ENCODE measurements around the gene ANKRD26. TPM values are rescaled to one million over a fixed set of nuclear protein-coding genes. Genes with fewer than 3 reads are reported as not detected.

Gene ANKRD26
- total and polyA plus RNA-seq, 3 experiments from 2014 or later = 2.4 to 9.7 (median 9.5) TPM

DNA sequence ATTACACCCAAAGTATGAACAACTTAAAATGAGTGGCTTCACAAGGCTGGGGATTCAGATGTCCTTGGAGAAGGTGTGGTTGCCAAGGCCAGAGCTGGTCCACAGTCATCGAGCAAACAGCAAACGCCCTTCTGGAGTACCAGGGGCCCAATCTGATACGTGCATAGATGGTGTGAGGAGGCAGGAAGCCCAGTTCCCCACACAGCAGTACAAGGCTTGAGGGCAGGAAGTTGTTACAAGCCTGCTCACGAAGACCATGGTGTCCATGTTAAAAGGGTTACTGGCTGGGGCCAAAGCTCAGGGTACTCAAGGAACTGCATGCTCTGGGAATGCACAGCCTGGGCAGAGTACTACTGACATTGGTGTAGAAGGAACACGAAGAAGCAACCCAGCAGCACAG, 4.6 kb upstream of the ANKRD26 start:
- Mint-ChIP-seq H3K36me3 (peaks cover 6 to 18% (median 6%) of the 10 kb centered on the region in 3 donors), H3K27me3 (peaks cover 0 to 6% of the 10 kb centered on the region in 2 donors), H3K4me1 (peaks cover 36 to 48% (median 42%) of the 10 kb centered on the region in 3 donors), H3K9me3 (peaks cover 0 to 3% (median 0%) of the 10 kb centered on the region in 5 donors), H3K27ac (peak overlapping the region; percentile 63 to 86 (median 78)), H3K4me3 (no peak overlapping the region)
- no peaks in the 10 kb centered on the region for H3K27me3 ChIP-seq (ENCODE audit: insufficient read depth, low read length, poor library complexity, severe bottlenecking)
- no peak overlapping the region for H3K4me3 ChIP-seq (ENCODE audit: low read length)
- CTCF ChIA-PET = no interaction called here
- no peaks in the 10 kb centered on the region for H3K9me3 ChIP-seq (ENCODE audit: low read length)
- DNase-seq = peak in 2 of 5 donors; percentile 9 to 11
- peaks cover 24% of the 10 kb centered on the region for H3K4me1 ChIP-seq (ENCODE audit: insufficient read depth, low read length)
- H3K36me3 ChIP-seq (ENCODE audit: insufficient read depth, low read length) = no peaks in the 10 kb centered on the region
- POLR2A ChIA-PET = no interaction called here
- no peak overlapping the region for H3K27ac ChIP-seq (ENCODE audit: low read depth, low read length)

DNA sequence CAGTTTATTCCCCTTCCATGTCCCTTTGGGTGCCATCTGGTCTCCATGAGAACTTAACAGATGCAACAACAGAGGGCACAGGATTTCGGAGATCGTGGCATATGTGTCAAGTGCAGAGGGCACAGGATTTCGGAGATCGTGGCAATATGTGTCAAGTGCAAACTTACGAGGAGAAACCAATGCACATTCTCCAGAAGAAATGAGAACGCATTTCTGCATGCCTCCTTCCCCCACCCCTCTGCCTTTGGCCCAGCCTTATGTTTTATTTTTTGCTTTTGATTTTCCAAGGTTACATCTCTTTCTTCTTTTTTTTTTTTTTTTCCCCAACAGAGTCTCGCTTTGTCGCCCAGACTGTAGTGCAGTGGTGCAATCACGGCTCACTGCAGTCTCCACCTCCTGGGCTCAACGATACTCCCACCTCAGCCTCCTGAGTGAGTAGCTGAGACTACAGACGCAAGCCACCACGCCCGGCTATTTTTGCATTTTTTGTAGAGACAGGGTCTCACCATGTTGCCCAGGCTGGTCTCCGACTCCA, 586 bp upstream of the ANKRD26 start:
- POLR2A ChIA-PET = interaction anchor here (0.6 to 1.4 kb wide), 2 partner anchors 53 to 56 kb away, joined by 3 to 8 read pairs; partner anchors contain the start of gene YME1L1
- H3K4me1 ChIP-seq (ENCODE audit: insufficient read depth, low read length) = peaks cover 30% of the 10 kb centered on the region
- H3K27ac ChIP-seq (ENCODE audit: low read depth, low read length) = peak overlapping the region; percentile 76
- Mint-ChIP-seq H3K36me3 (peaks cover 0 to 8% (median 0%) of the 10 kb centered on the region in 3 donors), H3K4me1 (peaks cover 42 to 55% (median 54%) of the 10 kb centered on the region in 3 donors), H3K4me3 (peak overlapping the region; percentile 90 to 98 (median 93)), H3K27ac (peak overlapping the region; percentile 92 to 98 (median 95)), H3K27me3 (peaks cover 0 to 6% of the 10 kb centered on the region in 2 donors), H3K9me3 (peaks cover 0 to 3% (median 0%) of the 10 kb centered on the region in 5 donors)
- peak overlapping the region; percentile 77 for H3K4me3 ChIP-seq (ENCODE audit: low read length)
- peak; percentile 5 to 57 (median 36) for DNase-seq
- no peaks in the 10 kb centered on the region for H3K36me3 ChIP-seq (ENCODE audit: insufficient read depth, low read length)
- no peaks in the 10 kb centered on the region for H3K27me3 ChIP-seq (ENCODE audit: insufficient read depth, low read length, poor library complexity, severe bottlenecking)
- CTCF ChIA-PET = no interaction called here
- no peaks in the 10 kb centered on the region for H3K9me3 ChIP-seq (ENCODE audit: low read length)

DNA sequence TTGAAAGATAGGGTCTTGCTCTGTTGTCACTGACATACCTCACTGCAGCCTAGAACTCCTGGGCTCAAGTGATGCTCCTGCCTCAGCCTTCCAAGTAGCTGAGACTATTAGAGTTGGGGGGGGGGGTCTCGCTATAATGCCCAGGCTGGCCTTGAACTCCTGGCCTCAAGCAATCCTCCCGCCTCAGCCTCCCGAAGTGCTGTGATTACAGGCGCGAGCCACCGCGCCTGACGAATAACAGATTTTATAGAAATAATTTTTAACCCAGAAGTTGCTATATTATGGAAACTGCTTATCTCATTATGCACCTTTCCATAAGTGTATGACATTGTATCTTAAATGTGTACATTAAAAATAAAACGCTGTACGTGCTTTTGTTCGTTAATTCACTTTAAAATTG, 846 bp downstream of the ANKRD26 start:
- Mint-ChIP-seq H3K27me3 (peaks cover 0 to 6% of the 10 kb centered on the region in 2 donors), H3K36me3 (peaks cover 0 to 8% (median 0%) of the 10 kb centered on the region in 3 donors), H3K27ac (peak overlapping the region in 7 of 8 donors; percentile 92 to 98 (median 95)), H3K4me3 (peak overlapping the region; percentile 90 to 98 (median 93)), H3K9me3 (peaks cover 0 to 3% (median 0%) of the 10 kb centered on the region in 5 donors), H3K4me1 (peaks cover 33 to 47% (median 43%) of the 10 kb centered on the region in 3 donors)
- Histone ChIP-seq H3K36me3 (ENCODE audit: insufficient read depth, low read length) (no peaks in the 10 kb centered on the region), H3K4me1 (ENCODE audit: insufficient read depth, low read length) (peaks cover 21% of the 10 kb centered on the region), H3K27me3 (ENCODE audit: insufficient read depth, low read length, poor library complexity, severe bottlenecking) (no peaks in the 10 kb centered on the region), H3K4me3 (ENCODE audit: low read length) (peak overlapping the region; percentile 77), H3K27ac (ENCODE audit: low read depth, low read length) (peak overlapping the region; percentile 76), H3K9me3 (ENCODE audit: low read length) (no peaks in the 10 kb centered on the region)
- no peak for DNase-seq
- ChIA-PET CTCF (no interaction called here), POLR2A (interaction anchor here (1.4 kb wide), 1 partner anchor 55 kb away, joined by 8 read pairs; the partner anchor contains the start of gene YME1L1)

DNA sequence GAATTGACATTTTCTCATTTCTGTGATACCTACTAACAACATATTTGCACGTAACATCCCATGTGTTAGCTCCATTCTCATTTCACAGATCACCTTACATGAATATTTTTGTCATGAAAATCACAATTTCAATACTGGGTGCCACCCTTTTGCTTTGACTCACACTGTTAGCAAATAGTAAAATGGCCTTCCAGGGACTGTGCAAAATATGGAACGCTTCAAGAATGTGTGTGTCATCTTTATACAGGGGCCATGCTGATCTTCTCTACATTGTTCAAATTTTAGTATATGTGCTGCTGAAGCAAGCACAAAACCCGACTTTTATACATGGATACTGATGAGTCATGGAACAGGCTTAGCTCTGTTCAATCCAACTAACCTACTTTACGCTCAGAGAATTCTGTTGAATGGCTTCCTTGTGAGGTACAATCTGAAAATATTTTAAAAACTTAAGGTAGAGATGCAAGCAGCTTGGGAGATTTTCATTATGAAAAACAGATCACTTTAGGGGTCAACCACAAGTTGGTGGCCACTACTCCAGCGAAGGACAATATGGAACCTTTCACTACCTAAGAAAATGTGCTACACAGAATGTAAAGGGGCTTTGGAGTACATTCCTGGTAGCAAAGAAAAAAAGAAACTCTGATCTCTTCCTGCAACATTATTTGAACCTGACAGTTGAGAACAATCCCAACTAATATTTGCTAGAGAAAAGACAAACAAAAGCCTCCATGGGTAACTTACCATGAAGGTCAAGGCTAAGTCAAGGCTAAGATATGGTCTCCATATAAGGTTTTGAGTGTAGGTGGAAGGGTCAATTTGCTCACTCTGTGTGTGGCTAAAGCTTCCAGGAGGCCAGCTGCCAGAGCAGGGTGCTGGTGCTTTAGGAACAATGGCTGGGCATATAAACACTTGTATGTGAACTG, 11.9 kb downstream of the ANKRD26 start:
- no peaks in the 10 kb centered on the region for H3K9me3 ChIP-seq (ENCODE audit: low read length)
- H3K4me1 ChIP-seq (ENCODE audit: insufficient read depth, low read length) = no peaks in the 10 kb centered on the region
- Mint-ChIP-seq H3K27me3 (no peaks in the 10 kb centered on the region), H3K9me3 (no peaks in the 10 kb centered on the region), H3K27ac (no peak overlapping the region), H3K36me3 (peaks cover 12 to 56% (median 22%) of the 10 kb centered on the region in 3 donors), H3K4me1 (no peaks in the 10 kb centered on the region), H3K4me3 (no peak overlapping the region)
- ChIA-PET CTCF (no interaction called here), POLR2A (no interaction called here)
- no peak for DNase-seq
- H3K27ac ChIP-seq (ENCODE audit: low read depth, low read length) = no peak overlapping the region
- H3K36me3 ChIP-seq (ENCODE audit: insufficient read depth, low read length) = no peaks in the 10 kb centered on the region
- no peak overlapping the region for H3K4me3 ChIP-seq (ENCODE audit: low read length)
- no peaks in the 10 kb centered on the region for H3K27me3 ChIP-seq (ENCODE audit: insufficient read depth, low read length, poor library complexity, severe bottlenecking)

DNA sequence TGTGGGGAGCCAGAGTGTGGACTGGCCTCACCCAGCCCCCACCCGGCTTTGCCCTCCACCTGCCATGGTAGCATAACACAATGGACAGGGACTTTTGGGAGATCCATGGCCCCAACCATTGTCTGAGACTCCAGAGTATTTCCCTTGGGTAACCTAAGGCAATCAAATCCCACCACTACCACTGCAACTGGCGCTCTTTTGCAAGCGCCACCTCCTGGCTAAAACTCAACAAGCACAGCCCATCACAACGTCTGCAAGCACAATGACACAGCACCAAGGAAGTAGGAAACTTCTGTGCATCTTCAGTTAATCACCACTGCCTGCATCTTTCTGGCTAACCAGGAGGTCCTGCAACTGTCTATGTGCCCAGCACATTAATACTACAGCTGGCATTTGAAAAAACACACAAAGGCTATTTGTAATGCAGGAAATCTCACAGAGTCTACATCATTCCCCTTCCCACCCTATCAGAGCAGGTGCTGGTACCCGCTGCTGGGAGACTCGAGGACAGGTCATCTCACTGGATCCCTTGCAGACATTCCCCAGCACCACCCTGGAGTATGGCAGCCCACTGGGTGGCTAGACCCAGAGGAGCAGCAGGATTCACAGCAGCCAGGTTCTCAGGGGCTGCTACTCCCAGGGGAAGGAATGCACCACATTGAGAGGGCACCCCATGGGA, 27.7 kb downstream of the ANKRD26 start:
- Mint-ChIP-seq H3K9me3 (peaks cover 0 to 10% (median 2%) of the 10 kb centered on the region in 5 donors), H3K27ac (peak overlapping the region in 1 of 8 donors; percentile 23), H3K4me1 (peaks cover 2 to 13% (median 11%) of the 10 kb centered on the region in 3 donors), H3K4me3 (no peak overlapping the region), H3K27me3 (no peaks in the 10 kb centered on the region), H3K36me3 (peaks cover 43 to 71% (median 46%) of the 10 kb centered on the region in 3 donors)
- ChIA-PET POLR2A (no interaction called here), CTCF (no interaction called here)
- no peak for DNase-seq
- Histone ChIP-seq H3K4me1 (ENCODE audit: insufficient read depth, low read length) (no peaks in the 10 kb centered on the region), H3K4me3 (ENCODE audit: low read length) (no peak overlapping the region), H3K27ac (ENCODE audit: low read depth, low read length) (no peak overlapping the region), H3K9me3 (ENCODE audit: low read length) (no peaks in the 10 kb centered on the region), H3K27me3 (ENCODE audit: insufficient read depth, low read length, poor library complexity, severe bottlenecking) (no peaks in the 10 kb centered on the region), H3K36me3 (ENCODE audit: insufficient read depth, low read length) (peaks cover 30% of the 10 kb centered on the region)

DNA sequence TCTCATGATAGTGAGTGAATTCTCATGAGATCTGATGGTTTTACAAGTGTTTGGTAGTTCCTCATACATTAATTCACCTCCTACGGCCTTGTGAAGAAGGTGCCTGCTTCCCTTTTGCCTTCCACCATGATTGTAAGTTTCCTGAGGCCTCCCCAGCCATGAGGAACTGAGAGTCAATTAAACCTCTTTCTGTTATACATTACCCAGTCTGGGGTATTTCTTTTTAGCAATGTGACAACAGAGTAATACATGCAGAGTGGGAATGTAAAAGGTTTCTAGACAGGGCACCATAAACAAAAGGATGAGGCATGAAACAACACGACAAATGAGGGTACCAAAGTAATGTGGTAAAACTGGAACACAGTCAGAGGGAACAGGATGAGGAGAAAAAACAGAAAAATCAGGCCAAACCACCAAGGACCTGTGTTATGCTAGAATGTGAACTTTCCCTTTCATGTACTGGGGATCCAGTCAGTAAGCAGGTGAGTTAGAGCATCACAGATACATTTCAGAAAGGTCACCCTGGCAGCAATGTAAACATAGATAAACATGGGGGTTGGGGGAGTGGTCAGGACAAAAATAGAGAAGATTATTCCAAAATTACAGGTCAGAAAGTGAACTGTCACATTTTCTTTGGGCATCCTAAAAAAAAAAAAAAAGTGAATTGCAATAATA, 31.9 kb downstream of the ANKRD26 start:
- H3K36me3 Mint-ChIP-seq = peaks cover 23 to 57% (median 24%) of the 10 kb centered on the region in 3 donors
- no peak for DNase-seq
- CTCF ChIA-PET = no interaction called here
- H3K4me3 ChIP-seq (ENCODE audit: low read length) = no peak overlapping the region
- H3K4me3 Mint-ChIP-seq = no peak overlapping the region
- H3K27me3 Mint-ChIP-seq = no peaks in the 10 kb centered on the region
- H3K9me3 ChIP-seq (ENCODE audit: low read length) = no peaks in the 10 kb centered on the region
- peaks cover 20% of the 10 kb centered on the region for H3K36me3 ChIP-seq (ENCODE audit: insufficient read depth, low read length)
- no peaks in the 10 kb centered on the region for H3K4me1 ChIP-seq (ENCODE audit: insufficient read depth, low read length)
- H3K9me3 Mint-ChIP-seq = no peaks in the 10 kb centered on the region
- POLR2A ChIA-PET = interaction anchor here (0.7 kb wide), 1 partner anchor 86 kb away, joined by 3 read pairs; the partner anchor contains the start of gene YME1L1
- no peak overlapping the region for H3K27ac ChIP-seq (ENCODE audit: low read depth, low read length)
- peaks cover 0 to 4% (median 0%) of the 10 kb centered on the region in 3 donors for H3K4me1 Mint-ChIP-seq
- no peaks in the 10 kb centered on the region for H3K27me3 ChIP-seq (ENCODE audit: insufficient read depth, low read length, poor library complexity, severe bottlenecking)
- peak overlapping the region in 1 of 8 donors; percentile 1 for H3K27ac Mint-ChIP-seq

DNA sequence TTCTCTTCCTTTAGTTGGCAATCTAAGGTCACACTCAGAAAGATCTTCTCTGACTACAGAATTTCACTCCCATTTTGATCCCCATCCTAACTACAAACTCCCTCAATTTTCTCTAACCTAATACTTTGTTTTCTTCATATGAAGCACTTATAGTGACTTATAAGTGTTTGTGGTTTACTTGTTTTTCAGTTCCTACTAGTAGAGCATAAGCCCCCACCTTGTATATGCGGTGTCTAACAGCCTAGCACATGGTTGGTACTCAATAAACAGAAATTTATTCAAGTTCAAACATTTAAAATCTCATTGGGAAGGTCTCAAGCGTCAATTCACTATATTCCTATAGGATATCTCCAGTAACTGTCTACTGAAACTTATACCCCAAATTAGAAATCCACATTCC, 35.2 kb downstream of the ANKRD26 start:
- Mint-ChIP-seq H3K36me3 (peaks cover 24 to 66% (median 32%) of the 10 kb centered on the region in 3 donors), H3K27ac (peak overlapping the region in 2 of 8 donors; percentile 2 to 19), H3K4me1 (peaks cover 0 to 4% (median 0%) of the 10 kb centered on the region in 3 donors), H3K9me3 (no peaks in the 10 kb centered on the region), H3K4me3 (no peak overlapping the region), H3K27me3 (no peaks in the 10 kb centered on the region)
- POLR2A ChIA-PET = no interaction called here
- Histone ChIP-seq H3K9me3 (ENCODE audit: low read length) (no peaks in the 10 kb centered on the region), H3K27me3 (ENCODE audit: insufficient read depth, low read length, poor library complexity, severe bottlenecking) (no peaks in the 10 kb centered on the region), H3K4me1 (ENCODE audit: insufficient read depth, low read length) (no peaks in the 10 kb centered on the region), H3K4me3 (ENCODE audit: low read length) (no peak overlapping the region), H3K27ac (ENCODE audit: low read depth, low read length) (no peak overlapping the region), H3K36me3 (ENCODE audit: insufficient read depth, low read length) (peaks cover 5% of the 10 kb centered on the region)
- no peak for DNase-seq
- CTCF ChIA-PET = no interaction called here
